Measurements from ENCODE around the gene TMEM190.

TMEM190 gene

DNA sequence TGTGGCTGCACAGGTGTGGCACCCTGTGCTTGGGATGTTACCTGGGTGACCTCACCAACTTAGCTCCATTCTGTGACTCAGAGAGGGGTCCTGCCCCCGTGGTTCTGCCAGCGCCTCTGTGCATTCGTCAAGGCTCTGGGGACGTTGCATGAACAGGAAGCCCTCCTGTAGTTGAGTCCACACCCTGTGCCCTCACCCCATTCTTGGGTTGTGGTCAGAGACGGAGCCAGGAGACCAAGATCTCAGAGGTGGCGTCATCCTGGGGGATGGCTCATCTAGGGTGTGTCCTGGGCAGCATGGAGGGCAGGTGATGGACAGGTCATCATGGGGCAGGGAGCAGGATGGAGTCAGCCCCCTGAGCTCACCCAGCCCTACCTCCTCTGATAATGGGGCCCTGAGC lies 24.6 kb upstream of the TMEM190 start:
- peaks cover 17 to 28% of the 10 kb centered on the region in 2 donors for H3K4me1 ChIP-seq (ENCODE audit: control insufficient read depth in 1 of 2, insufficient read depth in 2 of 2, low read length in 2 of 2)
- H3K27me3 ChIP-seq (ENCODE audit: control insufficient read depth in 1 of 2, insufficient read depth in 2 of 2, low read length in 2 of 2): peaks cover 27 to 34% of the 10 kb centered on the region in 2 donors
- H3K9ac ChIP-seq (ENCODE audit: low read depth in 1 of 2, low read length in 2 of 2): no peak overlapping the region
- H3K27ac ChIP-seq (ENCODE audit: low read depth, low read length): no peak overlapping the region
- no peaks in the 10 kb centered on the region for H3K9me3 ChIP-seq (ENCODE audit: control insufficient read depth in 1 of 2, low read length in 2 of 2)
- H3K4me3 ChIP-seq (ENCODE audit: low read depth in 1 of 2, low read length in 2 of 2): no peak overlapping the region
- no peaks in the 10 kb centered on the region for H3K36me3 ChIP-seq (ENCODE audit: control insufficient read depth in 1 of 2, insufficient read depth in 2 of 2, low read length in 2 of 2)

- H3K27ac ChIP-seq (ENCODE audit: low read depth, low read length): no peak overlapping the region
- H3K4me1 ChIP-seq (ENCODE audit: control insufficient read depth in 1 of 2, insufficient read depth in 2 of 2, low read length in 2 of 2): peaks cover 17 to 28% of the 10 kb centered on the region in 2 donors
- no peaks in the 10 kb centered on the region for H3K36me3 ChIP-seq (ENCODE audit: control insufficient read depth in 1 of 2, insufficient read depth in 2 of 2, low read length in 2 of 2)
- H3K9me3 ChIP-seq (ENCODE audit: control insufficient read depth in 1 of 2, low read length in 2 of 2): no peaks in the 10 kb centered on the region
- H3K27me3 ChIP-seq (ENCODE audit: control insufficient read depth in 1 of 2, insufficient read depth in 2 of 2, low read length in 2 of 2): peaks cover 27 to 36% of the 10 kb centered on the region in 2 donors
- H3K9ac ChIP-seq (ENCODE audit: low read depth in 1 of 2, low read length in 2 of 2): no peak overlapping the region
- no peak overlapping the region for H3K4me3 ChIP-seq (ENCODE audit: low read depth in 1 of 2, low read length in 2 of 2)
Observed at GRCh38 chr19:55352549-55353145, 24.0 kb upstream of the TMEM190 start.

GRCh38 chr19:55353356-55353802 lies 23.2 kb upstream of the TMEM190 start:
- no peaks in the 10 kb centered on the region for H3K36me3 ChIP-seq (ENCODE audit: control insufficient read depth in 1 of 2, insufficient read depth in 2 of 2, low read length in 2 of 2)
- H3K4me1 ChIP-seq (ENCODE audit: control insufficient read depth in 1 of 2, insufficient read depth in 2 of 2, low read length in 2 of 2): peaks cover 17 to 28% of the 10 kb centered on the region in 2 donors
- H3K4me3 ChIP-seq (ENCODE audit: low read depth in 1 of 2, low read length in 2 of 2): peak overlapping the region; percentile 48 to 63
- H3K9me3 ChIP-seq (ENCODE audit: control insufficient read depth in 1 of 2, low read length in 2 of 2): no peaks in the 10 kb centered on the region
- peaks cover 27 to 36% of the 10 kb centered on the region in 2 donors for H3K27me3 ChIP-seq (ENCODE audit: control insufficient read depth in 1 of 2, insufficient read depth in 2 of 2, low read length in 2 of 2)
- no peak overlapping the region for H3K27ac ChIP-seq (ENCODE audit: low read depth, low read length)
- no peak overlapping the region for H3K9ac ChIP-seq (ENCODE audit: low read depth in 1 of 2, low read length in 2 of 2)

DNA sequence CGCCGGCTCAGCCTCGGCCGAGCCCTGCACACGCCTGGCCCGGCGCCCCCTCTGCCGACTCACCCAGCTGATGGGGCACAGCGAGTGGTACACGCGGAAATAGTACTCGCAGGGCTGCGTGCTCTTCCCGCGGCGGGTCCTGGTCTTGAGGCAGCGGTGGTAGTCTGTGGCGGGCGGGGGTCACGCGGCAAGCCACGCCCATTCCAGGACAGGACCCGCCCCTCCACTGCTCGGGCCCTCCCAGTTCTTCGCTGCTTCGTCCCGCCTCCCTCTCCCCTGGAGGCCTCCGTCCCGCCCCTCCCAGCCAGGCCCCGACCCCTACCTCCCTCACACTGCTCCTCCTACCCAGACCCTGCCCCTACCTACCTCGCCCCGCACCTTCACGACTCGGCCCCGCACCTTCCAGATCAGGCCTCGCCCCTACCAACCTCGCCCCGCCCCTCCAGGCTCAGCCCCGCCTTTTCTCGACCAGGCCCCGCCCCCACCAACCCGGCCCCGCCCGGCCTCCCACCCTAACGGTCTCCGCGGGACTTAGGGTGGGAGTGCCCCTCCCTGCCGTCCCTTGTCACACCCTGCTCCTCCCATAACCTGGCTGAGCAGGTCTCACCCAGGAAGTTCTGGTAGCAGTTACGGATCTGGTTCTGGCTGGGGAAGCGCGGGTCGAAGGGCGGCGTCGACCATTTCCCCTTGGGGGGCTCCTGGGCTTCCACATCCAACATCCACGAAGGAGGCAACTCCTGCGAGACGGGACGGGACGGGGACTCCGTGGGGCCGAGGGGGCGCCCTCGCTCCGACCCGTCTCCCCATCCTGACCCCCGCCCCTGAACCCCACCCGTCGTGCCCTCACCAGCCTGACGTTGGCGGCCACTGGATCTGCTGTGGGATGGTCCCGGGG lies 22.6 kb upstream of the TMEM190 start:
- Histone ChIP-seq H3K4me3 (ENCODE audit: low read depth in 1 of 2, low read length in 2 of 2) (peak overlapping the region; percentile 48 to 63), H3K27ac (ENCODE audit: low read depth, low read length) (no peak overlapping the region), H3K9ac (ENCODE audit: low read depth in 1 of 2, low read length in 2 of 2) (no peak overlapping the region), H3K9me3 (ENCODE audit: control insufficient read depth in 1 of 2, low read length in 2 of 2) (no peaks in the 10 kb centered on the region), H3K27me3 (ENCODE audit: control insufficient read depth in 1 of 2, insufficient read depth in 2 of 2, low read length in 2 of 2) (peaks cover 27 to 36% of the 10 kb centered on the region in 2 donors), H3K4me1 (ENCODE audit: control insufficient read depth in 1 of 2, insufficient read depth in 2 of 2, low read length in 2 of 2) (peaks cover 17 to 28% of the 10 kb centered on the region in 2 donors), H3K36me3 (ENCODE audit: control insufficient read depth in 1 of 2, insufficient read depth in 2 of 2, low read length in 2 of 2) (no peaks in the 10 kb centered on the region)

DNA sequence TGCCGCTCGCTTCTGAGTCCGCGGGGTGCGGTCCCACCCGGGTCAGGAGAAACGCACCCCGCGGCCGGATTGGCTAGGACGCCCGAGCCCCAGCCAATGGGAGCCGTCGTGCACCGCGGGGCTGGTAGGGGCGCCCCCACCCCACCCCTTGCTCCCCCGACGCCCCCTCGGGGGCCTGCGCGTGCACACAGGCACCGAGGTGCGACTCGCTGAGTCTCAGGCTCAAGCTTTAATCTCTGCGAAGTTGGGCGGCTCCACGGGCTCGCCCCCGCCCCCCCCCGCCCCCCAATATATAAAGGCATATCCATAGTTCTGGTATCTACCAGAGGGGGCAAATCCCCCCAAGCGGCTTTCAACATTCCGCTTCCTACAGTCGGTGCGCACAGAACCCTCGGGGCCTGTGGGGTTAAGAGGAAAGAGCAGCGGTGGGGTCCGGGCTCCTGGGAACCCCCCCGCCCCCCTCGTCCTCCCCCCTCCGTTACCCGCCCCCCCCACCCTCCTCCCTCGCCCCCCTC lies 21.9 kb upstream of the TMEM190 start, which contains the start of gene COX6B2:
Gene COX6B2 (minus strand): TSS at position 22 of the 515 bp plus-strand sequence. CDS start 198 bp downstream, outside the sequence.
- H3K4me3 ChIP-seq (ENCODE audit: low read depth in 1 of 2, low read length in 2 of 2): peak within 1 kb of the TSS; percentile 48 to 63
- no peak within 1 kb of the TSS for H3K9ac ChIP-seq (ENCODE audit: low read depth in 1 of 2, low read length in 2 of 2)
- no peaks in the 10 kb centered on the region for H3K9me3 ChIP-seq (ENCODE audit: control insufficient read depth in 1 of 2, low read length in 2 of 2)
- peaks cover 17 to 28% of the 10 kb centered on the region in 2 donors for H3K4me1 ChIP-seq (ENCODE audit: control insufficient read depth in 1 of 2, insufficient read depth in 2 of 2, low read length in 2 of 2)
- H3K36me3 ChIP-seq (ENCODE audit: control insufficient read depth in 1 of 2, insufficient read depth in 2 of 2, low read length in 2 of 2): no peaks in the 10 kb centered on the region
- H3K27ac ChIP-seq (ENCODE audit: low read depth, low read length): no peak within 1 kb of the TSS
- H3K27me3 ChIP-seq (ENCODE audit: control insufficient read depth in 1 of 2, insufficient read depth in 2 of 2, low read length in 2 of 2): peaks cover 27 to 36% of the 10 kb centered on the region in 2 donors

- no peaks in the 10 kb centered on the region for H3K9me3 ChIP-seq (ENCODE audit: control insufficient read depth in 1 of 2, low read length in 2 of 2)
- peaks cover 17 to 28% of the 10 kb centered on the region in 2 donors for H3K4me1 ChIP-seq (ENCODE audit: control insufficient read depth in 1 of 2, insufficient read depth in 2 of 2, low read length in 2 of 2)
- no peaks in the 10 kb centered on the region for H3K36me3 ChIP-seq (ENCODE audit: control insufficient read depth in 1 of 2, insufficient read depth in 2 of 2, low read length in 2 of 2)
- H3K27ac ChIP-seq (ENCODE audit: low read depth, low read length): no peak overlapping the region
- peaks cover 27 to 36% of the 10 kb centered on the region in 2 donors for H3K27me3 ChIP-seq (ENCODE audit: control insufficient read depth in 1 of 2, insufficient read depth in 2 of 2, low read length in 2 of 2)
- H3K9ac ChIP-seq (ENCODE audit: low read depth in 1 of 2, low read length in 2 of 2): no peak overlapping the region
- no peak overlapping the region for H3K4me3 ChIP-seq (ENCODE audit: low read depth in 1 of 2, low read length in 2 of 2)
Observed at GRCh38 chr19:55355213-55355821, 21.3 kb upstream of the TMEM190 start.

GRCh38 chr19:55358493-55358892 lies 18.1 kb upstream of the TMEM190 start:
- no peak overlapping the region for H3K9ac ChIP-seq (ENCODE audit: low read depth in 1 of 2, low read length in 2 of 2)
- H3K4me3 ChIP-seq (ENCODE audit: low read depth in 1 of 2, low read length in 2 of 2): no peak overlapping the region
- H3K36me3 ChIP-seq (ENCODE audit: control insufficient read depth in 1 of 2, insufficient read depth in 2 of 2, low read length in 2 of 2): no peaks in the 10 kb centered on the region
- no peak overlapping the region for H3K27ac ChIP-seq (ENCODE audit: low read depth, low read length)
- H3K4me1 ChIP-seq (ENCODE audit: control insufficient read depth in 1 of 2, insufficient read depth in 2 of 2, low read length in 2 of 2): peaks cover 2 to 4% of the 10 kb centered on the region in 2 donors
- peaks cover 7 to 9% of the 10 kb centered on the region in 2 donors for H3K27me3 ChIP-seq (ENCODE audit: control insufficient read depth in 1 of 2, insufficient read depth in 2 of 2, low read length in 2 of 2)
- H3K9me3 ChIP-seq (ENCODE audit: control insufficient read depth in 1 of 2, low read length in 2 of 2): no peaks in the 10 kb centered on the region

- Histone ChIP-seq H3K27me3 (ENCODE audit: control insufficient read depth in 1 of 2, insufficient read depth in 2 of 2, low read length in 2 of 2) (peaks cover 5 to 7% of the 10 kb centered on the region in 2 donors), H3K36me3 (ENCODE audit: control insufficient read depth in 1 of 2, insufficient read depth in 2 of 2, low read length in 2 of 2) (no peaks in the 10 kb centered on the region), H3K9ac (ENCODE audit: low read depth in 1 of 2, low read length in 2 of 2) (no peak overlapping the region), H3K4me1 (ENCODE audit: control insufficient read depth in 1 of 2, insufficient read depth in 2 of 2, low read length in 2 of 2) (no peaks in the 10 kb centered on the region), H3K4me3 (ENCODE audit: low read depth in 1 of 2, low read length in 2 of 2) (no peak overlapping the region), H3K27ac (ENCODE audit: low read depth, low read length) (no peak overlapping the region), H3K9me3 (ENCODE audit: control insufficient read depth in 1 of 2, low read length in 2 of 2) (no peaks in the 10 kb centered on the region)
Observed at GRCh38 chr19:55358943-55359908, 17.4 kb upstream of the TMEM190 start.

GRCh38 chr19:55360902-55361301 lies 15.7 kb upstream of the TMEM190 start:
- Histone ChIP-seq H3K9ac (ENCODE audit: low read depth in 1 of 2, low read length in 2 of 2) (no peak overlapping the region), H3K4me3 (ENCODE audit: low read depth in 1 of 2, low read length in 2 of 2) (no peak overlapping the region), H3K4me1 (ENCODE audit: control insufficient read depth in 1 of 2, insufficient read depth in 2 of 2, low read length in 2 of 2) (no peaks in the 10 kb centered on the region), H3K9me3 (ENCODE audit: control insufficient read depth in 1 of 2, low read length in 2 of 2) (no peaks in the 10 kb centered on the region), H3K36me3 (ENCODE audit: control insufficient read depth in 1 of 2, insufficient read depth in 2 of 2, low read length in 2 of 2) (no peaks in the 10 kb centered on the region), H3K27me3 (ENCODE audit: control insufficient read depth in 1 of 2, insufficient read depth in 2 of 2, low read length in 2 of 2) (peaks cover 0 to 3% of the 10 kb centered on the region in 2 donors), H3K27ac (ENCODE audit: low read depth, low read length) (no peak overlapping the region)

All from duodenal mucosa (tissue), 2 donors.